CD14-positive monocyte (primary cell): ENCODE results near the gene STAP2. TPM values are rescaled to one million over a fixed set of nuclear protein-coding genes. Genes with fewer than 3 reads are reported as not detected.

Experiments used
- DNase-seq, 3 donors: peaks; one replicate each; pipeline ENCODE4 v3.0.0-alpha.2; 2011 to 2022
- H2AFZ ChIP-seq: 2 replicates; pipeline ENCODE4 v1.6.0; 2012; ENCODE audit warnings: mild to moderate bottlenecking, low read depth, low read length, inconsistent platforms; ENCODE audit not compliant: insufficient read depth, poor library complexity, severe bottlenecking
- H3K27ac ChIP-seq, 2 donors: 1 replicate in 1 of 2; 2 replicates in 1 of 2; pipeline ENCODE4 v1.5.1; 2012 to 2013; ENCODE audit warnings: low read length in 2 of 2, control low read depth in 1 of 2, inconsistent platforms in 1 of 2, low read depth in 1 of 2, mild to moderate bottlenecking in 1 of 2
- H3K27me3 ChIP-seq, 2 donors: one replicate each; pipeline versions ENCODE4 v1.6.0 to v1.6.1; 2011 to 2013; ENCODE audit warnings: low read length in 2 of 2; ENCODE audit not compliant: control insufficient read depth in 2 of 2, insufficient read depth in 2 of 2
- H3K36me3 ChIP-seq, 2 donors: replicated peaks in 1 of 2; 1 replicate in 1 of 2; 2 replicates in 1 of 2; pipeline versions ENCODE4 v1.5.1 to v1.6.1; 2012 to 2013; ENCODE audit warnings: low read length in 2 of 2, control low read depth in 1 of 2, inconsistent platforms in 1 of 2, mild to moderate bottlenecking in 1 of 2; ENCODE audit not compliant: insufficient read depth in 2 of 2, control insufficient read depth in 1 of 2
- H3K4me1 ChIP-seq, 2 donors: 1 replicate in 1 of 2; 2 replicates in 1 of 2; pipeline versions ENCODE4 v1.5.1 to v1.6.1; 2012 to 2013; ENCODE audit warnings: low read length in 2 of 2, control low read depth in 1 of 2, inconsistent platforms in 1 of 2, mild to moderate bottlenecking in 1 of 2, moderate library complexity in 1 of 2; ENCODE audit not compliant: insufficient read depth in 2 of 2, control insufficient read depth in 1 of 2
- H3K4me2 ChIP-seq: replicated peaks from 2 replicates; pipeline ENCODE3; 2012; ENCODE audit warnings: low read length, moderate library complexity, mild to moderate bottlenecking; ENCODE audit not compliant: poor library complexity, severe bottlenecking; ENCODE audit errors: extremely low read depth
- H3K4me3 ChIP-seq, 3 experiments: fragments of 200-600 bp in 1 of 3; sonication (generic) in 1 of 3; replicated peaks in 1 of 3; 1 replicate in 2 of 3; 2 replicates in 1 of 3; pipeline ENCODE4 v1.5.1; 2011 to 2013; ENCODE audit warnings: low read length in 3 of 3, mild to moderate bottlenecking in 3 of 3, control low read depth in 2 of 3, low read depth in 2 of 3, inconsistent platforms in 1 of 3, moderate library complexity in 1 of 3
- H3K79me2 ChIP-seq: 2 replicates; pipeline ENCODE4 v1.6.0; 2012; ENCODE audit warnings: mild to moderate bottlenecking, control low read depth, inconsistent platforms, low read length, moderate library complexity; ENCODE audit not compliant: insufficient read depth
- H3K9ac ChIP-seq: 2 replicates; pipeline ENCODE4 v1.6.0; 2017; ENCODE audit warnings: low read length, mild to moderate bottlenecking; ENCODE audit not compliant: insufficient read depth, poor library complexity, severe bottlenecking
- H3K9me3 ChIP-seq, 2 donors: replicated peaks in 1 of 2; 1 replicate in 1 of 2; 2 replicates in 1 of 2; pipeline versions ENCODE4 v1.5.1 to v1.6.1; 2012 to 2013; ENCODE audit warnings: low read length in 2 of 2, control low read depth in 1 of 2; ENCODE audit not compliant: control insufficient read depth in 1 of 2, insufficient read depth in 1 of 2
- H4K20me1 ChIP-seq: 2 replicates; pipeline ENCODE4 v1.6.0; 2012; ENCODE audit warnings: mild to moderate bottlenecking, low read length, control low read depth, moderate library complexity; ENCODE audit not compliant: insufficient read depth
- H3K27ac Mint-ChIP-seq, 7 donors: one replicate each; pipeline ENCODE4 v1.8.0; 2020; ENCODE audit warnings: mild to moderate bottlenecking in 7 of 7, mixed read lengths in 7 of 7, moderate library complexity in 6 of 7, inconsistent platforms in 2 of 7
- H3K27me3 Mint-ChIP-seq, 3 donors: one replicate each; pipeline ENCODE4 v1.8.0; 2021 to 2022; ENCODE audit warnings: low read depth in 3 of 3, mild to moderate bottlenecking in 3 of 3, mixed read lengths in 3 of 3, moderate library complexity in 3 of 3, inconsistent platforms in 1 of 3
- H3K36me3 Mint-ChIP-seq, 2 donors: one replicate each; pipeline ENCODE4 v1.8.0; 2020; ENCODE audit warnings: mixed read lengths in 2 of 2, inconsistent platforms in 1 of 2, mild to moderate bottlenecking in 1 of 2
- H3K4me1 Mint-ChIP-seq: one replicate; pipeline ENCODE4 v1.8.0; 2020; ENCODE audit warnings: mild to moderate bottlenecking, mixed read lengths
- H3K4me3 Mint-ChIP-seq, 2 donors: one replicate each; pipeline ENCODE4 v1.8.0; 2020; ENCODE audit warnings: mild to moderate bottlenecking in 2 of 2, mixed read lengths in 2 of 2, moderate library complexity in 1 of 2
- H3K9me3 Mint-ChIP-seq, 7 donors: one replicate each; pipeline ENCODE4 v1.8.0; 2020 to 2022; ENCODE audit warnings: mixed read lengths in 7 of 7, mild to moderate bottlenecking in 6 of 7, moderate library complexity in 6 of 7, inconsistent platforms in 2 of 7
- WGBS: methylation state at CpG from one replicate; pipeline ENCODE4 v1.1.5; 2013; ENCODE audit warnings: missing lambda C conversion rate; ENCODE audit not compliant: insufficient coverage; 5-methylcytosine and 5-hydroxymethylcytosine counted together
- intact Hi-C, 2 donors: fragments of 100-400 bp; cut with micrococcal nuclease; formaldehyde crosslinking; loops; one replicate each; pipeline versions ENCODE4 v1.15.0 to v1.15.1; 2023
- polyA plus RNA-seq, 3 donors: library from polyadenylated mRNA; depleted of rRNA in 1 of 3; unstranded in 2 of 3; stranded (reverse) in 1 of 3; fragments of 300-500 nt in 2 of 3; fragments of >200 nt in 1 of 3; fragmentation: Illumina TruSeq in 2 of 3; gene quantifications; 1 replicate in 2 of 3; 2 replicates in 1 of 3; pipeline ENCODE4 v1.2.3, GENCODE V29; 2012 to 2021
- TF ChIP-seq, protein P1 (sequence below): fragments of 200-600 bp; IDR thresholded peaks from one replicate; pipeline ENCODE4 v1.8.0; 2022; ENCODE audit warnings: antibody characterized with exemption, mild to moderate bottlenecking

Gene STAP2
- polyA plus RNA-seq, 3 donors, result 0.11 to 0.17 TPM; not detected in 1

DNA sequence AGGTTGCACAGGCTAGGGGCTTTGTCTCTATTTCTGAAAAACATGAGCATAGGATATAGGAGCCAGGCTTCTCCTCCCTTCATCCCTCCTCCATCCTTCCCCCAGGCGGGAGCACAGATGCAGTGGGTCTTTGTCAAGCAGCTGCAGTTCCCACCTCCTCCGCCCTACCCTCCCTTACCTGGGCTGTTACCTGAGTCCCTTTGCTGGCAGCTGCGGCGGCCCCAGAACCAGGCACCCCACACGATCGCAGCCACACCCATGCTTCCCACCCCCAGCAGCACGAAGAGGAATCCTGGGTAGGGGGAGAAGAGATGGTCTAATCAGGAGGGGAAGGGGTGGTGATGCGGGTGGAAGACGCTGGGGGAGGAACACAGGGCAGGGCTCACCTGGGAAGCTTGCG, 44.2 kb downstream of the STAP2 start:
- WGBS, result 93% methylated on average over 3 of the region's 10 CpGs

DNA sequence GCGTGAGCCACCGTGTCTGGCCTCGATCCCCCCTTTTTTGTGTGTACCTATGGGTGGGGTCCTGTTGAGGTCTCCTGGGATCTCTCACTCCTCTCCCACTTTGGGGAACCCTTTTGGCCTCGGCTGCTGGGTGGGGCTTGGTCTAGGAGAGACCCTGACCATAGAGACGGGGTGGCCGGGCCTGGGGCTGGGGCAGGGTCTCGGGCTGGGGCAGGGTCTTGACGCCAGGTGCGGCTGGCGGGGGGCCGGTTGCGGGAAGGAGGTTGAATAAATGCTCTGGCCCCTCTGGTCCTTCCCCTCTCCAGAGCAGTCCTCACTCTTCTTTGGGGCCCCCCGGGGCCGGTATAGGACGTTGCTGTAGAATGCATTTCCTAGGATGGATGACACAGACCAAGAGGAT, 46.1 kb downstream of the STAP2 start:
- Histone ChIP-seq H3K79me2 (no peaks in the 10 kb centered on the region), H2AFZ (no peak overlapping the region), H3K4me3 (no peak overlapping the region), H3K4me2 (no peak overlapping the region), H3K27ac (no peak overlapping the region), H3K36me3 (no peaks in the 10 kb centered on the region), H3K27me3 (no peaks in the 10 kb centered on the region), H3K9ac (no peak overlapping the region), H4K20me1 (no peaks in the 10 kb centered on the region), H3K9me3 (no peaks in the 10 kb centered on the region), H3K4me1 (no peaks in the 10 kb centered on the region)
- H3K9me3 Mint-ChIP-seq, result no peaks in the 10 kb centered on the region
- 100% methylated on average over 3 of the region's 15 CpGs for WGBS
- H3K4me1 Mint-ChIP-seq, result no peaks in the 10 kb centered on the region
- no peak overlapping the region for H3K4me3 Mint-ChIP-seq
- DNase-seq, result no peak
- H3K36me3 Mint-ChIP-seq, result no peaks in the 10 kb centered on the region
- H3K27me3 Mint-ChIP-seq, result peaks cover 0 to 2% (median 0%) of the 10 kb centered on the region in 3 donors
- H3K27ac Mint-ChIP-seq, result no peak overlapping the region
- TF ChIP-seq, protein P1, sequence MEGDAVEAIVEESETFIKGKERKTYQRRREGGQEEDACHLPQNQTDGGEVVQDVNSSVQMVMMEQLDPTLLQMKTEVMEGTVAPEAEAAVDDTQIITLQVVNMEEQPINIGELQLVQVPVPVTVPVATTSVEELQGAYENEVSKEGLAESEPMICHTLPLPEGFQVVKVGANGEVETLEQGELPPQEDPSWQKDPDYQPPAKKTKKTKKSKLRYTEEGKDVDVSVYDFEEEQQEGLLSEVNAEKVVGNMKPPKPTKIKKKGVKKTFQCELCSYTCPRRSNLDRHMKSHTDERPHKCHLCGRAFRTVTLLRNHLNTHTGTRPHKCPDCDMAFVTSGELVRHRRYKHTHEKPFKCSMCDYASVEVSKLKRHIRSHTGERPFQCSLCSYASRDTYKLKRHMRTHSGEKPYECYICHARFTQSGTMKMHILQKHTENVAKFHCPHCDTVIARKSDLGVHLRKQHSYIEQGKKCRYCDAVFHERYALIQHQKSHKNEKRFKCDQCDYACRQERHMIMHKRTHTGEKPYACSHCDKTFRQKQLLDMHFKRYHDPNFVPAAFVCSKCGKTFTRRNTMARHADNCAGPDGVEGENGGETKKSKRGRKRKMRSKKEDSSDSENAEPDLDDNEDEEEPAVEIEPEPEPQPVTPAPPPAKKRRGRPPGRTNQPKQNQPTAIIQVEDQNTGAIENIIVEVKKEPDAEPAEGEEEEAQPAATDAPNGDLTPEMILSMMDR, result no peak
- intact Hi-C loops, result no loop called here

More for the DNA sequence above, 44.2 kb downstream of the STAP2 start:
- no peaks in the 10 kb centered on the region for H3K79me2 ChIP-seq
- no peaks in the 10 kb centered on the region for H3K4me1 ChIP-seq
- H3K27me3 Mint-ChIP-seq, result peaks cover 0 to 2% (median 0%) of the 10 kb centered on the region in 3 donors
- no peaks in the 10 kb centered on the region for H3K9me3 ChIP-seq
- H3K4me2 ChIP-seq, result no peak overlapping the region
- H3K27ac Mint-ChIP-seq, result no peak overlapping the region
- H3K36me3 ChIP-seq, result no peaks in the 10 kb centered on the region
- no peak overlapping the region for H2AFZ ChIP-seq
- H3K9ac ChIP-seq, result no peak overlapping the region
- intact Hi-C loops, result no loop called here
- DNase-seq, result no peak
- no peak overlapping the region for H3K4me3 Mint-ChIP-seq
- no peaks in the 10 kb centered on the region for H3K4me1 Mint-ChIP-seq
- no peaks in the 10 kb centered on the region for H3K36me3 Mint-ChIP-seq
- no peaks in the 10 kb centered on the region for H3K9me3 Mint-ChIP-seq
- H4K20me1 ChIP-seq, result no peaks in the 10 kb centered on the region
- H3K27me3 ChIP-seq, result no peaks in the 10 kb centered on the region
- no peak overlapping the region for H3K4me3 ChIP-seq
- no peak overlapping the region for H3K27ac ChIP-seq
- TF ChIP-seq, protein P1, result no peak
